RWPE1 (cell line): ENCODE measurements around the gene SRGAP3.

ENCODE experiments used
- CTCF ChIA-PET: fragments of 350-600 bp; sonication (Branson Sonifier 250); formaldehyde crosslinking; extraction: SDS; loops from one replicate; lab custom pipeline; 2021; lab: Yijun Ruan, JAX
- POLR2A ChIA-PET: fragments of 400-600 bp; formaldehyde crosslinking; extraction: SDS; loops from one replicate; lab custom pipeline; 2020; ENCODE audit warnings: antibody characterized with exemption; ENCODE audit not compliant: low non-redundant PET; lab: Yijun Ruan, JAX
- DNase-seq: peaks from one replicate; pipeline ENCODE4 v3.0.0; 2012; ENCODE audit warnings: low spot score
- H3K27ac ChIP-seq: fragments of 450-650 bp; 2 replicates; pipeline ENCODE4 v1.5.1; 2017
- TF ChIP-seq, protein P1 (sequence below): fragments of 450-650 bp; conservative IDR thresholded peaks from 2 replicates; pipeline ENCODE4 v1.5.1; 2017; ENCODE audit warnings: low read depth, mild to moderate bottlenecking

Gene SRGAP3

DNA sequence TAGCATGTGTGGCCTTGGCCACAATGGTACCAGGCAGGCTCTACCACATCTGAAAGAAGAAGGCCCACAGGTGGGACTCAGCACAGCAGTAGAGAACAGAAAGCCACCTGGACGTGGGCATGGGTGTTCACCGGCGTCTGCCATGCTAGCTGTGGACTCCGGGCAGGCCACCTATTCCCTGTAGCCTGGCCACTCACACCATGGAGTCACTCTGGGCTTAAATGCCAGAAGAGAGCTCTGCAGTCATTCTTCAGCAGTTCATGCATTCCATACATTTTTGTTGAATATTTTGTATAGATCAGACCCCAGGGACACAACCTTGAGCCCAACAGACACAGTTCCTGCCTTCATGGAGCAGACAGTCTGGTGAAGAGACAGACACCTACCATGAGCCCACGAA lies 138.6 kb downstream of the SRGAP3 start:
- H3K27ac ChIP-seq, result 0 out of 2 replicates have a peak overlapping the region, but pooled peaks have one; percentile 5
- ChIA-PET CTCF (no interaction called here), POLR2A (no interaction called here)
- no peak for DNase-seq
- TF ChIP-seq, protein P1, sequence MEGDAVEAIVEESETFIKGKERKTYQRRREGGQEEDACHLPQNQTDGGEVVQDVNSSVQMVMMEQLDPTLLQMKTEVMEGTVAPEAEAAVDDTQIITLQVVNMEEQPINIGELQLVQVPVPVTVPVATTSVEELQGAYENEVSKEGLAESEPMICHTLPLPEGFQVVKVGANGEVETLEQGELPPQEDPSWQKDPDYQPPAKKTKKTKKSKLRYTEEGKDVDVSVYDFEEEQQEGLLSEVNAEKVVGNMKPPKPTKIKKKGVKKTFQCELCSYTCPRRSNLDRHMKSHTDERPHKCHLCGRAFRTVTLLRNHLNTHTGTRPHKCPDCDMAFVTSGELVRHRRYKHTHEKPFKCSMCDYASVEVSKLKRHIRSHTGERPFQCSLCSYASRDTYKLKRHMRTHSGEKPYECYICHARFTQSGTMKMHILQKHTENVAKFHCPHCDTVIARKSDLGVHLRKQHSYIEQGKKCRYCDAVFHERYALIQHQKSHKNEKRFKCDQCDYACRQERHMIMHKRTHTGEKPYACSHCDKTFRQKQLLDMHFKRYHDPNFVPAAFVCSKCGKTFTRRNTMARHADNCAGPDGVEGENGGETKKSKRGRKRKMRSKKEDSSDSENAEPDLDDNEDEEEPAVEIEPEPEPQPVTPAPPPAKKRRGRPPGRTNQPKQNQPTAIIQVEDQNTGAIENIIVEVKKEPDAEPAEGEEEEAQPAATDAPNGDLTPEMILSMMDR, result no peak

DNA sequence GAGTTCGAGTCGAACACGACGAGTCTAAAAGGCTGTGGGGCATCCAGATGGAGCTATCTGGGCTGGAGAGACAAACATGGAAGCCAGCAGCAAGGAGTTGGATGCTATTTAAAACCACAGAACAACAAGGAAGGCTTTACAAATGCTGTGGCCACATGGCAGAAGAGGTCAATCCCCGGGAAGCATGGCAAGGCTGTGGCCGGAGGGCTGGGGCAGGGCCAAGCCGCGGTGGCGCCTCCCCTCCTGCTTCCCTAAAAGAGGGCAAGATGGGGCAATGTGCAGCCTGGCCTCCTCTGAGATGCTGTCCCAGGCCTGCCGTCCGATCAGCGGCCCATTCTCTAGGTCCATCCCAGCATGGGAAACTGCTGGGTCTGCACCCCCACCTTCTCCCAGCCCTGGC lies 139.1 kb downstream of the SRGAP3 start:
- TF ChIP-seq, protein P1, result no peak
- H3K27ac ChIP-seq, result no peak overlapping the region
- DNase-seq, result no peak
- ChIA-PET CTCF (interaction anchor here (0.5 kb wide), 1 partner anchor 27 kb away, joined by 4 read pairs; no protein-coding TSS in a partner anchor), POLR2A (no interaction called here)

DNA sequence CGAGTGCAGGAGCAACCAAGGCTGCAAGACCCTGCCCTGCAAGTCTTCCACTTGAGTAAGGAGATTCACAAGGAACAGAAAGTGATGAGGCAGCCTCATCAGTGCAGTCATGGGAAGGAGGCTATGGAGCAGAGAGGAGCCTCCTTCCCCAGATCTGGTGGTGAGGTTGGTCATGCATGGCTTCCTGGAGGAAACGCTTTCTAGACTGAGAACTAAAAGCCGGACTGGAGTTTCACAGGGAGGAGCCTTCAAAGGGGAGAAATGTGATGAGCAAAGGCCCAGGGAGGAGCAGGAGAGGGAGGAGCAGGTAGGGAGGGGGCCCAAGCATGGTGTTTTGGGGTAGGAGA lies 139.9 kb downstream of the SRGAP3 start:
- POLR2A ChIA-PET, result no interaction called here

DNA sequence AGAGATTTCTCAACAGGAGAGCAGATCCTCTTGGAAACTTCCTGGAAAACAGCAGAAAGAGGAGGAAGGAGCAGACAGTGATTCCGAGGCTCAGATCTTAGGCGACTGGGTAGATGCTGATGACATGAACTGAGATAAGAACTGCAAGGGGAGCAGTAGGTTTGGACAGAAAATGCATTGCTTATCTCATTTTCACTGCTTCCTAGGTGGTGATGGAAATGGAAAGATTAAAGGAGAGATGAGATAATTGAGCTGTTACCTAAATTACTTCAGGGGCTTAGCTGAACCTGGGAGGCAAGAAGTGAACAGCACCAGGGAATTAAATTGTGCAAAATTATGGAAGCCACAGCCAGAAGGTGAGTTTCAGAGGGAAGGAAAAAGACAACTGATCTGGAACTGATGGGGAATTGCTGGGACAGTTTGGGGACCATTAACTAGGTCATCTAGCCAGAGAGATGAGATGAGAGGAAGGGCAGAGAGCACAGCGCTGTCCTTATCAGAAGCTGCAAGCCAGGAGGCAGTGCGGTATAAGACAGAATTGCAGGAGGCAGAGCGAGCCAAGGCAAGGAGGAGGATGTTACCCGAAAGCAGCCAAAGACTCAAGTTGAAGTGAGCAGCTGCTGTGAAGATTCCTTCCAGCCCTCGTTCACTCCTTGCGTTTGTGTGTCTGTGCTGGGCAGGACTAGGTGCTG lies 140.4 kb downstream of the SRGAP3 start:
- no peak overlapping the region for H3K27ac ChIP-seq
- no peak for DNase-seq
- POLR2A ChIA-PET, result no interaction called here
- CTCF ChIA-PET, result no interaction called here
- TF ChIP-seq, protein P1, result no peak

More for the DNA sequence above, 139.9 kb downstream of the SRGAP3 start:
- H3K27ac ChIP-seq, result no peak overlapping the region
- DNase-seq, result no peak
- TF ChIP-seq, protein P1, result no peak
- CTCF ChIA-PET, result interaction anchor here (0.5 kb wide), 1 partner anchor 28 kb away, joined by 4 read pairs; no protein-coding TSS in a partner anchor

DNA sequence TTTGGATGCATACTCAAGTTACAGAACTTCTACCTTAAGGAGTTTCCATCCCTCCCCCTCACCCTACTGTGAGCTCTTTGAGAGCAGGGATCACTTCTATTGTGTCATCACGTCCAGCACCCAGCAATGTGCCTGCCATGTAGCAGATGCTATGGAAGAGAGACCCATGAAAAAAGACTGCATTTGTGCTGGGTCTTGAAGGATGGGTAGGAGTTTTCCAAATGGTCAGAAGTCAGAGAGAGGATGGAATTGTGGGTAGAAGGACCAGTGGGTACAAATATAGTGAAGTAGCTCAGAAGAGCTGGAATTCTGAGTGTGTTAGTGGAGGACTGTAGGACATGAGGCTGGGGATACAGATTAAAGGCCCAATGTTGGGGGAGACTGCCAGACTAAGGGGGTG lies 141.7 kb downstream of the SRGAP3 start:
- POLR2A ChIA-PET, result no interaction called here
- no peak for DNase-seq

DNA sequence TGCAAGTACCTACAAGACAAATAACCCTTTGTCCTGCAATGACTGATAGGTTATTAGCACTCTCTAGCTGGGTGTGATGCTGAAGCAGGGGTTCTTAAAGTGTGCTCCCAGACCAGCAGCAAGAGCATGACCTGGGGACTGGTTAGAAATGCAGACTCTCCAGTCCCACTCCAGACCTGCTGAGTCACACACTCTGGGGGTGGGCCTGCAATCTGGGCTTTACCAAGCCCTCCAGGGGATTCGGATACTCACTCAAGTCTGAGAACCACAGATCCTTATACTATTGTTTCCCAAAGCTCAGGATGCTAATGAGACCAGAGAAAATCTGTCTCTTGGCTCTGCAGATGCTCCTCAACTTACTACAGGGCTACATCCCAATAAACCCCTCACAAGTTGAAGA lies 144.0 kb downstream of the SRGAP3 start:
- no peak for DNase-seq
- TF ChIP-seq, protein P1, result no peak
- ChIA-PET POLR2A (no interaction called here), CTCF (no interaction called here)
- H3K27ac ChIP-seq, result no peak overlapping the region

More for the DNA sequence above, 141.7 kb downstream of the SRGAP3 start:
- TF ChIP-seq, protein P1, result no peak
- CTCF ChIA-PET, result no interaction called here
- H3K27ac ChIP-seq, result no peak overlapping the region
